HEK293T (cell line): ENCODE data around the gene MRPS27.

ENCODE experiments used
- CTCF ChIA-PET: fragments of 350-600 bp; formaldehyde crosslinking; extraction: SDS; loops from one replicate; lab custom pipeline; 2021; ENCODE audit warnings: antibody characterized with exemption, inconsistent platforms; lab: Yijun Ruan, JAX
- POLR2A ChIA-PET: fragments of 350-600 bp; formaldehyde crosslinking; extraction: SDS; loops from one replicate; lab custom pipeline; 2020; ENCODE audit warnings: antibody characterized with exemption, inconsistent platforms; lab: Yijun Ruan, JAX
- DNase-seq: peaks from one replicate; pipeline ENCODE4 v3.0.0; 2012; ENCODE audit warnings: mixed read lengths; ENCODE audit errors: extremely low spot score
- ARNT ChIP-seq: fragments of 450-650 bp; IDR thresholded peaks from 2 replicates; pipeline ENCODE4 v1.6.1; 2017; ENCODE audit warnings: mild to moderate bottlenecking
- BHLHE40 ChIP-seq: fragments of 450-650 bp; IDR thresholded peaks from 2 replicates; pipeline ENCODE4 v1.6.1; 2016; ENCODE audit warnings: mild to moderate bottlenecking, moderate library complexity, borderline replicate concordance
- CTBP1 ChIP-seq: fragments of 450-650 bp; IDR thresholded peaks from 2 replicates; pipeline ENCODE4 v1.6.1; 2016; ENCODE audit warnings: borderline replicate concordance
- ELF4 ChIP-seq: fragments of 450-650 bp; IDR thresholded peaks from 2 replicates; pipeline ENCODE4 v1.6.1; 2017; ENCODE audit warnings: antibody characterized with exemption
- FOXA1 ChIP-seq: fragments of 450-650 bp; IDR thresholded peaks from 2 replicates; pipeline ENCODE4 v1.6.1; 2016; ENCODE audit warnings: mild to moderate bottlenecking
- FOXK2 ChIP-seq: fragments of 450-650 bp; IDR thresholded peaks from 2 replicates; pipeline ENCODE4 v1.6.1; 2016; ENCODE audit warnings: mild to moderate bottlenecking
- FOXM1 ChIP-seq: fragments of 450-650 bp; IDR thresholded peaks from 2 replicates; pipeline ENCODE4 v1.6.1; 2017; ENCODE audit warnings: mild to moderate bottlenecking, borderline replicate concordance
- HDGF ChIP-seq: fragments of 450-650 bp; IDR thresholded peaks from 2 replicates; pipeline ENCODE4 v1.6.1; 2017; ENCODE audit warnings: antibody characterized with exemption, borderline replicate concordance
- L3MBTL2 ChIP-seq: fragments of 450-650 bp; conservative IDR thresholded peaks from 2 replicates; pipeline ENCODE4 v1.6.1; 2016; ENCODE audit warnings: mild to moderate bottlenecking
- LEF1 ChIP-seq: fragments of 450-650 bp; IDR thresholded peaks from 2 replicates; pipeline ENCODE4 v1.6.1; 2017; ENCODE audit warnings: mild to moderate bottlenecking, borderline replicate concordance
- NFRKB ChIP-seq: fragments of 450-650 bp; IDR thresholded peaks from 2 replicates; pipeline ENCODE4 v1.6.1; 2016; ENCODE audit warnings: mild to moderate bottlenecking, moderate library complexity
- PKNOX1 ChIP-seq: fragments of 450-650 bp; IDR thresholded peaks from 2 replicates; pipeline ENCODE4 v1.6.1; 2016
- SP1 ChIP-seq: fragments of 450-650 bp; IDR thresholded peaks from 2 replicates; pipeline ENCODE4 v1.6.1; 2017
- SUZ12 ChIP-seq: fragments of 450-650 bp; IDR thresholded peaks from 2 replicates; pipeline ENCODE4 v1.6.1; 2016; ENCODE audit warnings: mild to moderate bottlenecking
- TARDBP ChIP-seq: fragments of 450-650 bp; IDR thresholded peaks from 2 replicates; pipeline ENCODE4 v1.6.1; 2016
- ZNF384 ChIP-seq: fragments of 450-650 bp; IDR thresholded peaks from 2 replicates; pipeline ENCODE4 v1.6.1; 2016

The MRPS27 gene

GRCh38 chr5:72214168-72214567, 105.9 kb downstream of the MRPS27 start:
- POLR2A ChIA-PET: no interaction called here
- CTCF ChIA-PET: no interaction called here
- no peak for DNase-seq
- no peak for TF ChIP-seq CTBP1
- TF ChIP-seq PKNOX1: no peak
- TF ChIP-seq NFRKB: no peak
- TF ChIP-seq HDGF: no peak
- TF ChIP-seq SUZ12: no peak
- TF ChIP-seq ARNT: no peak
- TF ChIP-seq ZNF384: no peak
- TF ChIP-seq FOXM1: no peak
- no peak for TF ChIP-seq L3MBTL2
- no peak for TF ChIP-seq FOXA1
- no peak for TF ChIP-seq TARDBP
- no peak for TF ChIP-seq BHLHE40

GRCh38 chr5:72213482-72213881, 106.6 kb downstream of the MRPS27 start:
- POLR2A ChIA-PET: no interaction called here
- TF ChIP-seq BHLHE40 (no peak), SUZ12 (no peak), LEF1 (no peak), FOXM1 (no peak), CTBP1 (no peak), NFRKB (no peak), HDGF (no peak), SP1 (no peak), ARNT (no peak), FOXK2 (no peak), ZNF384 (no peak), TARDBP (no peak), PKNOX1 (no peak), L3MBTL2 (no peak), FOXA1 (no peak)
- DNase-seq: no peak
- CTCF ChIA-PET: no interaction called here

- DNase-seq: no peak
- ChIA-PET POLR2A (no interaction called here), CTCF (no interaction called here)
- TF ChIP-seq PKNOX1: no peak
These were observed 107.9 kb downstream of the MRPS27 start for GRCh38 chr5:72212171-72212570.

GRCh38 chr5:72210888-72211678, 109.0 kb downstream of the MRPS27 start:
- DNase-seq: no peak
- TF ChIP-seq FOXA1 (no peak), FOXM1 (no peak), L3MBTL2 (no peak), ARNT (no peak), NFRKB (no peak), TARDBP (no peak), LEF1 (no peak), ZNF384 (no peak), CTBP1 (no peak), HDGF (no peak), PKNOX1 (no peak), ELF4 (no peak), BHLHE40 (no peak), FOXK2 (no peak), SP1 (no peak), SUZ12 (no peak)
- ChIA-PET CTCF (no interaction called here), POLR2A (no interaction called here)

GRCh38 chr5:72209147-72210115, 110.6 kb downstream of the MRPS27 start:
- TF ChIP-seq SUZ12 (no peak), ZNF384 (peak; percentile 51; the same call in 1 of the 2 replicates)
- CTCF ChIA-PET: no interaction called here

More at GRCh38 chr5:72209147-72210115, 110.6 kb downstream of the MRPS27 start:
- POLR2A ChIA-PET: interaction anchor here (2.0 kb wide), 1 partner anchor 111 kb away, joined by 8 read pairs; the partner anchor contains the start of genes MRPS27 and PTCD2
- DNase-seq: peak; percentile 45
